DMS79 (cell line): ENCODE results near the gene SHB.
A peak's percentile ranks its signal among the peaks of the same experiment; 100 is the strongest.
"Not testable (repeated sequence)": the region's sequence is repeated elsewhere in the genome, so short reads cannot be mapped to it uniquely, and the experiment has no call there.

ENCODE experiments used
- DNase-seq: peaks from one replicate; lab custom pipeline; 2025; lab: John Stamatoyannopoulos, UW

SHB gene

DNA sequence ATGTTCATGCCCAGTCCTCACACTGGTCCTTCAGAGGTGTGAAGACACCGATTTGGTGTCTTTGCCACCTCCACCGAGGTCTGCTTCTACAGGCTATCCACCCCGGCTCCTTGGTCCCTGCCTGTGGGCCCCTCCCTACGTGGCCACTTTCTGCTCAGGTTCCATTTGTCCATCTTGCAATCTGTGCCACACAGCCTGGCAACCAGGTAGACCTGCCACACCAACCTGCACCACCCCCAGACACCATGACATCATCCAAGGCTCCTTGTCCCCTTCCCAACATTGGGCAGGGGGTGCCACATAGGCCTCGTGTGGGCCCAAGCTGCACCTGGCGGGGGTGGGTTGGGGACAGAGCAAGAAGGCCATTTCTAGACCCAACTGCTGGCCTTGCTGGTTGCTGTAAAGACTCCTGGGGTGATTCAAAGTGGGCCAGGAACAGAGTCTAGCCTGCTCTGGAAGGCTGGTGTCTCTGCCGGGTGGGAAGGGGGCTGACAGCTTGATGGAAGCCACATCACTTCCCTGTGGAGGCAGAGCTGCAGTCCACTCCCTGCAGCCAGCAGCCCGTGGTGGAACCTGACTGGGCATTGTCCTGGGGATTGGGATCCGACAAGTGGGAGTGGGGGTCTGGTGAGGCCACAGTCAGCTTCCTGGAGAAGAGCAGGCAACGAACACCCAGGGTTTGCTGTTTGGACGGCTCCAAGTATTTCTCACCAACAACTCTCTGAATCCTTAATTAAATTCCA, 99.3 kb downstream of the SHB start:
- DNase-seq = no peak

DNA sequence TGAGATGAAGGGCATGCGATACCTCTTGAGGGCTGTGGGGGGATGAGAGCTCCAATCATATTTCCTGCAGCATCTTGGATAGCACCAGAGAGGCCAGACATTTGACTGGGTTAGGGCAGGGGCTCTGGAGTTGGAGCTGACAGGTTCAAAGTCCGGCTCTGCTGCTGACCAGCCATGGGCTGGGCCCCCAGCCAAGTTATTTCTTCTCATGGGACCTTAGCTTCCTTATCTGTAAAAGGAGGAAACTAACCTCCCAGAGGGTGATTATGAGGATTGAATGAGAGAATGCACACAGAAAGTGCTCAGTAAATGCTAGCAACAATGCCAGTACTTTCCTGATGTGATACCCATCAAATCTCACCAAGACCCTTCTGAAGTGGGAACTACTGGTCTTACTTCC, 99.9 kb downstream of the SHB start:
- no peak for DNase-seq

DNA sequence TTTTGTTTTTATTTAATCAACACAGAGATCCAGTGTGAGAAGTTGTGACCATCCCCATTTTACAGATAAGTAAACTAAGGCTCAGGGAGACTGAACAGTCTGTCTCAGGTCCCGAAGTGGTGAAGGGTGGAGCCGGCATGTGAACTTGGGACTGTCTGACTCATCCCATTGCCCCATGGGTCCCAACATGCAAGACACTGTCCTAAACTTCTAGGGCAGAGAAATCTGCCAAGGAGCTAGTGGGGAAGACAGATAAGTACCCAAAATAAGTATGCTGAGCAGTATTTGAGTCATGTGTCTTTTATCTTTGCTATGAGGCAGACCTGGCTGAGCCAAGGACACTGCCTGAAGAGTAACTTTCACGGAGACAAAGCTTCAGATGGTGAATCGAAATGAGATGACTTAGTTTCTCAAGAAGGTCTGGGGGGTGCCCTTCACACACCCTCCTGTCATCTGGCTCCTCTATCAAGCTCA, 100.8 kb downstream of the SHB start:
- DNase-seq = no peak

DNA sequence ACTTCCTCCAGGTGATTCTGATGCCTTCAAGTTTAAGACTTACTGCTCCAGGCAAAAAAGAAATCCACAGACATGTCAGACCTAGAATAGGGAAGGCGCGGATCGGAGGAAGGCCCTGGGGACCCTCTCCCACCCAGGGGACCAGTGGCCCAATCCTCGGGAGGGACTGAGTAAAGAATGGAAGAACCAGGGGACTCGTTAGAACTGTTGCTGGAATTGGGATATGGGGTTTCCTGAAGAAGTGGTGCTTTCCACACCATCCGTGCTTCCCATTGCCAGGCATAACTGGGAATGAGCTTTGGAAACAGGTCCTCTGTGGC, 101.3 kb downstream of the SHB start:
- no peak for DNase-seq

DNA sequence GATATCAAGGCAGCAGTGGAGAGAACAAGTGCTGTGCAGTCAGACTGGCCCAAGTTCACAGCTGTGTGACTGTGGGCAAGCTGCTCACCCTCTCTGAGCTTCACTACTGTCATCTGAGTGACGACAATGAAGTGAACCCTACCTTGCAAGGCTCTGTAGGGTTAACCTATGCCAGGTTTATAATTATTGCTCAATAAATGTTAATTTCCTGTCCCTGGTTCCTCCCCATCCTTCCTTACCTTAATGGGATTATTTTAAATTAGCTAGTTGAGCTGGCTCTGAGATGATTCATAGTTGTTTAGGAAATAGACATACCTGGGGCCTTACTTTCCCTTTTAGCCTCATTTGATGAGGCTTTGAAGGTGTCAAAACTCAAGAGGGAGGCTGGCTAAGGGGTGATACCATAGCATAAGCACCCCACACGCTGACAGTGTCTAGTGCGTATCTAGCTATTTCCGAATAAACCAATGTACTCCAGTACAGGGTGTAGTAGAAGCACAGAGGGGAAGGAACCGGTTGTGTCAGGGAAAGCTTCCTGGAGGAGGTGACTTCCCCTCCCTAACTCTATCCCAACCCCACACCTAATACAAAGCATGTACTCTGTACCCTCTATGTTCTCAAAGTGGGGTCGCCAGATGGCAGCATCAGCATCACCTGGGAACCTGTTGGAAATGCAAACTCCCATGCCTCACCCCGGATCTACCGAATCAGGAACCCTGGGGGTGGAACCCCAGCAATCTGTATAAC, 101.8 kb downstream of the SHB start:
- DNase-seq = no peak

DNA sequence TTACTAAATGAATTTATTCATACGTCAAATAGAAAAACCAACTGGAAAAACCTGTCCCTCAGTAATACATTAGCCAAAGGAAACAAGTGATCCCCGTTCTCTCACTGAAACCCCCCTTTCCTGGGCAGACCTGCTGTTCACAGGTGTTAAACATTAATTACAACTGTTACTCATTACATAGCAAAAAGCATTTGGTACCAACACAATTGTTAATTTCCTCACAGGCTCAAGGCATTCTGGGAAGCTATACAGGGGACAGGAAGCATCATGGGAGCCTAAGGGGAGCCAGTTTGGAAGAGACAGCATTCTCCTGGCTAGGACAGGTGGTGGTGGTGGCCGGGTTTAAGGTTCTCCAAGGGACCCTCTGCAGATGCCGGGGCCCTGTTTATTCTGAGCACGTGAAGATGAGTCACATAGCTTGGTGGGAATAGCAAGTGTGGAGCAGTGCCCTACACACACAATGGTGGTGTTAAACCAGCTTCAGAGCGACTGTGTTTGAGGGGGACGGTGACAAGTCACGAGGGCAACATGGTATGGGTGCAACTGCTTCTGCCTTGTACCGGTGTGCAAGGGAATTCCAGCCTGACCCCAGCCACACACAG, 102.5 kb downstream of the SHB start:
- DNase-seq = no peak

DNA sequence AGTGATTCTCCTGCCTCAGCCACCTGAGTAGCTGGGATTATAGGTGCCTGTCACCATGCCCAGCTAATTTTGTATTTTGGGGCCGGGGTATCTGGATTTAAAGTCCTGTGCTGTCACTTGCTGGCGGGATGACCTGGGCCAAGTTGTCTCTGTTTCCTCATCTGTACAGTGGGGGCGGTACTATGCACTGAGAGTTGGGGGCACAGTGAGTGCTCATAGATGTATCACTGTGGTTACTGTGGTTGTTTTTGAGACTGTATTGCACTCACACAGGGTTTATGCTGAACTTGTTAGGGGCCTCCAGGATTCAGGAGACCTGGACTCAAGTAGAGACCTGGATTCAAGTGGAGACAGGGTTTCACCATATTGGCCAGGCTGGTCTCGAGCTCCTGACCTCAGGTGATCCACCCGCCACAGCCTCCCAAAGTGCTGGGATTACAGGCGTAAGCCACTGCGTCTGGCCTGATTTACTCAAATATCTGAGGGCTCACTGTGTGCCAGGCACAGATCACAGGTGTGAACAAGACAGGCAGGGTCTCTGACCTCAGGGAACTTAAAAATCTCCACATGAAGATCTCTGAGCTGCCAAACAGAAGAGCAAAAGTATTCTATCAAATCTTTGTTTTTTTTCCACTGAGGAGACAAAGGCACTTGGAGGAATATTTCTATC, 103.2 kb downstream of the SHB start:
- not testable (repeated sequence) for DNase-seq

DNA sequence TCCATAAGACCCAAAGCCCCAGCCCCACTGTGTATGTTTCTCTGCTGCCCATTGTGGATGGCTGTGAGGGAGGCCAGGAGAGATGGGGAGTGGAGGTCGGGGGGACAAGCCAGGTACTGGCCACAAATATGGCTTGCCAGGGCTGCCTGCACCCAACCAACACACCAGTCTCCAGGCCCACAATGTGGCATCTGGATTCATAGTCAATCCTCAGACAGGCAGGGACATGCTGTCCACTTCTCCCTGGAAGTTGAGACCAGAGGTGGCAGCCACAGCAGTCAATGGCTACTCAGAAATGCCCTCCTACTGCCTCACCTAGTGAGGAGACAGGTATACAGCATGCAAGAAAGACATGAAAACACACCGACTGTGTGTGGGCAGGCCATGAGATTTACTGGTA, 103.9 kb downstream of the SHB start:
- DNase-seq = no peak

DNA sequence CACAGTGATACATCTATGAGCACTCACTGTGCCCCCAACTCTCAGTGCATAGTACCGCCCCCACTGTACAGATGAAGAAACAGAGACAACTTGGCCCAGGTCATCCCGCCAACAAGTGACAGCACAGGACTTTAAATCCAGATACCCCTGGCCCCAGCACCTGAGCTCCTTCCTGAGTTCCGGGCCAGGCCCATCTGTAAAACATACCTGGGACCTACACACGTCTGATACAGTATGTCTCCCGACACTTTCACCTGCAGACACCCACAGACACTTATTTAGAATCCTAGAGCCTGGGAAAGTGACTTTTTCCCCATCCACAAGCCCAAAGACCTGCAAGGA, 104.3 kb downstream of the SHB start:
- no peak for DNase-seq

DNA sequence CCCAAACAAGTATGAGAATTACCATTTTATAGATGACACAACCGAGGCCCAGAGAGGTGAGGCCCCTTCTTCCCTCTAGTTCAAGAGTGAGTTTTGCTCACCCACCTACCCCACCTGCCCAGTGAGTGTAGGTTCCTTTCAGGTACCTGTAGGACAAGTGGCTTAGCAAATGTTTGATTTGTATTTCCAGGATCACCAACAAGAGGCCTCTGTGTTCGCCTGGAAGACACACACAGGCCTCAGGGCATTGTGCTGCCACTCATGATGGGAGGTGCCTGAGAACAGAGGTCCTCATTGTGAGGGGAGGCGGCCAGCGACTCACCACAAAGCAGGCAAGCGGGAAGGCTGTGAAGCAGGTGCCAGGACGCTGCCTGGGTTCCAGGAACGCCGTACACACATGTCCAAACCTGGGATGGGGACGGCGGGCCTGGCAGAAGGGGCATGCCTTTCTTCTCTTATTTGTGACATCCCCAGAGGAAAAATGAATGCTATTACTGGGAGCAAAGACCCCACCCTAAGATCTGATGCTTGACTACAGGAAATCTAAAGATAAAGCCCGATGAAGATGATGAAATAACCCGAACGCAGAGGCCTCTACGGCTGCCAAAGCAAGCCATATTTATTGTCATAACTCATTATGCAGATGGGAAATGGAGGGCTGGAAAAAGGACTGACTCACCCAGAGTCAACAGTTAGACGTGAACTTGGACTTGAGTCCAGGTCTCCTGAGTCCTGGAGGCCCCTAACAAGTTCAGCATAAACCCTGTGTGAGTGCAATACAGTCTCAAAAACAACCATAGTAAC, 104.9 kb downstream of the SHB start:
- peak; percentile 43 for DNase-seq

DNA sequence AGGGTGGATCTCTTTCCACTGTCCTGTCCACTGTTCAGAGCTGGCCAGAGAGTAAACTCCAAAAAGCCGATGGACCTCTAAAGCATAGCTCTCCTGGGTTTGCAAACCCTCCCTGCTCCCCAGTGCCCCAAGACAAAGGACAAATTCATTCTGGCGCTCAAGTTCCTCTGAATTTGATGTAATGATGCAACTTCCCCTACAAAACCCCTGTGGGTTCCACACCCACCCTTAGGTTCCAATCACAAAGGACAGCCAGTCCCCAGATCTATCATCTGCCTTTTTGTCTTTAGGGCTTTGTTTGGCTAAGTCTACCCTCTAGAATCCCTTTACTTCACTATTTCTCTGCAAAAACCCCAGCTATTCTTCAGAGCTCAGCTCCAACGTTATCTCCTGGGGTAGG, 107.7 kb downstream of the SHB start:
- no peak for DNase-seq

DNA sequence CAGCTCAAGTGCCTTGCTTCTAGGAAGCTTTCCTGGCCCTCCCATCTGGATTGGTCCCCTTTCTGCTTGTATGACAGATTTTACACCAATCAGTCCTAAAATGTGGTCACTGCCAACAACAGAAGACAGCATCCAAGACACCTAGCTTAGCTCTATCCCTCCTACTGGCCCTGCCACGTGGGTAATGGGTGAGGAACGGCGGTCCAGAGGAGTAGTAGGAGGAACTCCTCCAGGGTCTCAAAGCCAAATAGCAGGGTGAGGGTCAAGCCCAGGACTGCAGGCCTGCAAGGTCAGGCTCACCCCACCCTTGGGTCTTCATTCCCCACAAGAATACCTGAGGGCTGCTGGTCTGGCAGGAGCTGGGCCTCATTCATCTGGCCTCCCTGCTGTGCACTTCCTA, 108.4 kb downstream of the SHB start:
- no peak for DNase-seq

DNA sequence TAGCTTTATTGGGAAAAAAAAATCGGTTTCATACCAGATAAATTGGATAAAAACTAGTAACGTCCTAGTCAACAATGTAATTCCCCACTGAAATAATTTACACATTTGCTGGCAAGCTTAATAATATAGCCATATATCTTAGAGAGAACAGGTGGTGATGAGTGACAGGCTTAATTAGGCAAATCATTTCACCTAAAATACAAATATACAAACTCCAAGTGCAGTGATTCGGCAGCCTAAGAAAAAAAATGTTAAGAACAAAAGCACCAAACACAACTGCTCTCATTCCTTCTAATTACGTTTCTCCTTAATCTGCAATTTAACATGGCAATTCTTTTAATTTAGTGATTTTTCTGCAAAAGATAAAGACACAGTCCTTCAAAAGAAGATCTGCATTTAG, 109.1 kb downstream of the SHB start:
- no peak for DNase-seq

DNA sequence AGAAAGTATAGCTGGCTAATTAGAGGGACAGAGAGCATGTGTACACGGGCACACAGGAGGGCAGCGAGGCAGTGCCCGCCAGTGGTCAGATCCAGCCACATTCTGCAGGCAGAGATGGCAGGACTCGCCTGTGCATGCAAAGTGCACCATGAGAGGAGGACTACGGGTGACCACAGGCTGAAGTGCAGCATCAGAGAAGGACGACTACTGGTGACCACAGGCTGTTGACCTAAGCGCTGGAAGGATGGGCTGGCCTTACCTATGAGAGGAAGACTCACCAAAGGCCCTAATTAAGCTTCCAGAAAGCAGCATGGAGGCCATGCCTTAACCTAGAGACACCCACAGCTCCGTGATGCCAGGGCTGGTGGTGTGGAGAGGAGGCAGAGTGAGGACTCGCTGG, 110.9 kb downstream of the SHB start:
- DNase-seq = no peak

DNA sequence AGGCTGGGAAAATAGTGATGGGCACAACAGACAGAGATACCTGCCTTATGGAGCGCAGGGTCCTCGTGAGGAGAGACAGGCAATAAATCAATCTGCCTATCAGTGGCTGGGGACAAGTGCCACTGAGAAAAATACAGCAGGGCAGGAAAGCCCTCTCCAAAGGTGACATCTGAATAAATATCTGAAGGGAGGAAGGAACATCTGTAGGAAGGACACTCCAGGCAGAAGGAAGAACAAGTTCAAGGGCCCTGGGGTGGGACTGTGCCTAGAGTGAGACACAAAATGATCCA, 111.4 kb downstream of the SHB start:
- DNase-seq = no peak

DNA sequence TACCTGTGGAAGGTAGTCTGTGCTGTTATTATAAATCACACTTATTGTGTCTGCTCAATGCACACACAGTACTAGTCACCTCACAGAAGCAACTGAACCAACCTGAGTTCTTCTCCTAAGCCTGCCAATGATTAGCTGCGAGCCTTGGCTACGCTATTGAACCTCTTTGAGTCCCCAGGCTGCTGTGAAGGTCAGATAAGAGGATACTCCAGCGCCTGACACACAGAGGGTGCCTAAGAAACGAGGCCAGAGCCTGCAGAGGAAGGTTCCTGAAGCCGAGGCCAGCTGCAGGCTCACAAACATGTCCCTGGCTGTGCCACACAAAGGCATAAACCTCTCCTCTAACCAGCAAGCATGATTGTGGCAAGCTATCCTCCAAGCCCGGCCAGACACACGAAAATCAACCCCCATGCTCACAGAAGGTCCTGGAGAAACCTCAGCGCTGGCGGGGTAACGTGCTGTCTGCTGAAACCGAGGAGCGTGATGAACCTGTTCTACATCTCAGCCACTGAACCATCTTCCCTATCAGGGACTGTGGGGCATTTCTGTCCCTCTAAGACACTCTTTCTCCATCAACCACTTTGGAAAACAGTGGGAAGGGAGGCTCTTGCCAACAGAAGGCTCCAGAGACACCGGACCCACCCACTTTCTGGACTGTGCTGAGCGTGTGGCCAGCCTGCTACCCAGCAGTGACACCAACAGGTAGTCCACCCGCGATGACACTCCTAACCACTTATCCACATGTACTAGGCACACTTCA, 111.9 kb downstream of the SHB start:
- no peak for DNase-seq

DNA sequence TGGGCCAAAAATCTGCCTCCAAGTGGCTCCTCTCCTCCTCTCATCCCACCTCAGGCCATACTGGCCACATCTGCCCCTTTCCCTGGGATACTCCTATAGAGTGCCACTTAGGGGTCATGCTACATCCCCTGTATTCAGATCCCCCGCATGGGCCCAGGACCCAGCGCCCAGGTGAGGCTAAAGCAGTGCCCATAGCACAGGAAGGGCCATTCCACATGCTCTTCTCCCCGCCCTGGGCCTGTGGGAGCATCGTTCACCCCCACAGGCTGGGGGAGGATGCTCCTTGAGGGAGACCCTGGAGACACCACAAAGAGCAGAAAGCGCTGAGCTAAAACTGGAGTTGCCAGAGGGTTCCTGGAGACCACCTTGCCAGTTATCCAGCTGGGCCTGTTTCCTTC, 112.6 kb downstream of the SHB start:
- DNase-seq = no peak

DNA sequence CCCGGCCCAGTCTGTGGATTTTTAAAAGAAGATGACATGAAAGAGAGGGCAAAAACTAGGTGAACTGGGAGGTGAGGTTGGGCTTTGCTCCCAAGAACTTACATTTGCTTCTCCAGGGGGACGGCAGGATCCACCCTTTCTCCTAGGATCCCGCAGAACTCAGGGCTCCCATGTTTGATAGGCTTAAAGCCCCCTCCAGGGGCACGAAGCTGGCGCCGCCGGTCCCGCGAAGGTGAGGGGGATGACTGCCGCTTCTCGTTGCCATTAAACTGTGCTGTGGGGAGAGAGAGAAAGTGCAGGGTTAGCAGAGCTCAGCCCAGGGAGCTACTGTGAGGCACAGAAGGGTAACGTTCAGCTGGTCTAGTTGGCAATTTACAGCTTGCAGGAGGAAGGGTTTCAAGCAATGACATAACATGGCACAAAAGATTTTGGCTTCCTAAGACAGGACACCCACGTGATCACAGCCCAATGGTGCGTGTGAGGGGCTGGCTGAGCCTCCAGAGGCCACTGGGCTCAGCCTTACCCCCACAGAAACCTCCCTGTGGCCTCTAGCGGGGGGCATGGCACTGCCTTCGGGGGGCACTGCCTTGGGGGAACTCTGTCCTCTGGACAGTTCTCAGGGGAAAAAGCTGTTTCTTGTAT, 113.1 kb downstream of the SHB start:
- DNase-seq = no peak

DNA sequence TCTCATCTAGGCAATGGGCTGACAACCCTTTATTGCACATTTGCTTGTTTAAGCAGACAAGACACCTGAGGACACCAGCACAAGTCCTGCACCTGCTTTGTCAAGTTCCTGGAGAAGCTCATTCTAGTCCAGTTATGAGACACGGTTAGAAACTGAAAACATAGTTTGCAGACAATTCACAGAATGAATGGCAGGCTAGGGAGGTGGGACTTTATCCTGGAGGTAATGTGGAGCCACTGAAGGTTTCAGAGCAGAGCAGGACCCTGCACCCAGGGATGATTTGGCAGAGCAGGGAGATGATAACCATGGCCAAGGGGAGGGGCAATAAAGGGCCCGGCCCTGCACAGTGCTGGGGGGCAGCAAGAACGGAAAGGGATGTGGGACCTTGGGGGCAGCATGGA, 114.4 kb downstream of the SHB start:
- DNase-seq = no peak

DNA sequence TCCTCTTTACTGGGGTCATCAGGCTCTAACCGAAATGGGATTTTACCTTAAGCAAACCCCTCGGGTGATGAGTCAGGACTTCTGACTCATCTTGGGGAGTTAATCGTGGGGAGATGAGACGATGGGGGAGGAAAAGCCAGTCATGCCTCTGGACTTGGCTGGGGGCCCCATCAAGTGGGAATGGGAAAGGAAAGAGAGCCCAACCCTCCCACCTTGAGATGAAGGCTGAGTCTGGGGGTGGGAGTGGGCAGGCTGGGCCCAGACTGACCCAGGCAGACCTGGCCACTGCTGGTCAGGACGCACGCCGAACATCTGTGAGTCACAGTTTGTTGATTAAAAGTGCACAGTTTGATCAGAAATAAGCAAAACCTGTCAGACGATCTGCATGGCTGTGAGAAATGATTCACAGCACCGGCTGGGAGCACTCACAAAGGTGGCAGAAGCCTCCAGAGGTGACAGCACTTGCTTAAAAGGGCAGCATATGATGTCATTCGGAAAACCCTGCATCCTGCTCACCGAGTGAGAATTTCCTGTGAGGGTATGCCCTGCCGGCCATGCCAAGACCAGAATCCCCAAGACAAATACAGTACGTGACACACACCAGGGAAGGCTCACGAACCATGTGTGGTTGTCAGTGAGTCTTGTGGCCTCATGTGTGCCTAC, 115.1 kb downstream of the SHB start:
- DNase-seq = no peak
